ENCODE results near the gene ARHGAP9.

The ARHGAP9 gene

GRCh38 chr12:57476162-57476992 is 3.3 kb downstream of the ARHGAP9 start:
- ChIA-PET POLR2A (interaction anchor here (0.6 to 1.4 kb wide), 2 partner anchors 44 to 1374 kb away, joined by 5 to 6 read pairs; partner anchors contain the start of gene DDIT3), CTCF (interaction anchor here (1.0 to 11.0 kb wide), 7 partner anchors 11 to 237 kb away, joined by 3 to 171 read pairs (median 3); partner anchors contain the start of genes GLI1 and INHBE)
- TF ChIP-seq CTCF (IDR thresholded peaks at IDR 0.05; ENCODE audit: control extremely low read depth, extremely low read depth, low read depth, missing control alignments), result peak; percentile 54
- peak; percentile 77 for DNase-seq (ENCODE audit: extremely low spot score)

GRCh38 chr12:57475271-57476161 is 4.2 kb downstream of the ARHGAP9 start:
- peak; percentile 34 for DNase-seq (ENCODE audit: extremely low spot score)
- CTCF ChIA-PET, result interaction anchor here (1.0 to 11.0 kb wide), 6 partner anchors 12 to 236 kb away, joined by 3 to 171 read pairs (median 4); partner anchors contain the start of genes GLI1 and INHBE
- POLR2A ChIA-PET, result no interaction called here
- no peak for TF ChIP-seq CTCF (IDR thresholded peaks at IDR 0.05; ENCODE audit: control extremely low read depth, extremely low read depth, low read depth, missing control alignments)

- no peak for DNase-seq (ENCODE audit: extremely low spot score)
- ChIA-PET POLR2A (interaction anchor here (1.3 kb wide), 1 partner anchor 9 kb away, joined by 3 read pairs; no protein-coding TSS in a partner anchor), CTCF (interaction anchor here (0.7 to 11.0 kb wide), 5 partner anchors 12 to 236 kb away, joined by 3 to 171 read pairs (median 4); partner anchors contain the start of genes GLI1 and INHBE)
- no peak for TF ChIP-seq CTCF (IDR thresholded peaks at IDR 0.05; ENCODE audit: control extremely low read depth, extremely low read depth, low read depth, missing control alignments)
These were observed 4.8 kb downstream of the ARHGAP9 start for GRCh38 chr12:57474862-57475261.

GRCh38 chr12:57474430-57474829 is 5.2 kb downstream of the ARHGAP9 start:
- no peak for DNase-seq (ENCODE audit: extremely low spot score)
- ChIA-PET POLR2A (interaction anchor here (1.3 kb wide), 1 partner anchor 9 kb away, joined by 3 read pairs; no protein-coding TSS in a partner anchor), CTCF (interaction anchor here (0.7 to 11.0 kb wide), 4 partner anchors 12 to 235 kb away, joined by 3 to 171 read pairs (median 38); partner anchors contain the start of genes GLI1 and INHBE)
- TF ChIP-seq CTCF (IDR thresholded peaks at IDR 0.05; ENCODE audit: control extremely low read depth, extremely low read depth, low read depth, missing control alignments), result no peak

- ChIA-PET POLR2A (interaction anchor here (1.3 kb wide), 1 partner anchor 8 kb away, joined by 3 read pairs; no protein-coding TSS in a partner anchor), CTCF (interaction anchor here (1.6 to 11.0 kb wide), 3 partner anchors 11 to 235 kb away, joined by 3 to 171 read pairs (median 72); partner anchors contain the start of genes GLI1 and INHBE)
- DNase-seq (ENCODE audit: extremely low spot score), result no peak
- TF ChIP-seq CTCF (IDR thresholded peaks at IDR 0.05; ENCODE audit: control extremely low read depth, extremely low read depth, low read depth, missing control alignments), result no peak
These were observed 5.8 kb downstream of the ARHGAP9 start for GRCh38 chr12:57473886-57474285.
